ENCODE results near the gene PCDHGB3.
"Not testable (repeated sequence)": the region's sequence is repeated elsewhere in the genome, so short reads cannot be mapped to it uniquely, and the experiment has no call there.

DNA sequence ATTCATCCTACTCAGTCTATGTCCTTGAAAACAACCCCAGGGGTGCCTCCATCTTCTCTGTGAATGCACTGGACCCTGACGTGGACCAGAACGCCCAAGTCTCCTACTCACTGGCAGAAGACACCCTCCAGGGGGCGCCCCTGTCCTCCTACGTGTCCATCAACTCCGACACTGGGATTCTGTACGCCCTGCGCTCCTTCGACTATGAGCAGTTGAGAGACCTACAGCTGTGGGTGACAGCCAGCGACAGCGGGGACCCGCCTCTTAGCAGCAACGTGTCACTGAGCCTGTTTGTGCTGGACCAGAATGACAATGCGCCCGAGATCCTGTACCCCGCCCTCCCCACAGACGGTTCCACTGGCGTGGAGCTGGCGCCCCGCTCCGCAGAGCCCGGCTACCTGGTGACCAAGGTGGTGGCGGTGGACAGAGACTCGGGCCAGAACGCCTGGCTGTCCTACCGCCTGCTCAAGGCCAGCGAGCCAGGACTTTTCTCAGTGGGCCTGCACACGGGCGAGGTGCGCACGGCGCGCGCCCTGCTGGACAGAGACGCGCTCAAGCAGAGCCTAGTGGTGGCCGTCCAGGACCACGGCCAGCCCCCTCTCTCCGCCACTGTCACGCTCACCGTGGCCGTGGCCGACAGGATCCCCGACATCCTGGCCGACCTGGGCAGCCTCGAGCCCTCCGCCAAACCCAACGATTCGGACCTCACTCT lies 5.6 kb downstream of the PCDHGB3 start:
- TF ChIP-seq, protein P1, sequence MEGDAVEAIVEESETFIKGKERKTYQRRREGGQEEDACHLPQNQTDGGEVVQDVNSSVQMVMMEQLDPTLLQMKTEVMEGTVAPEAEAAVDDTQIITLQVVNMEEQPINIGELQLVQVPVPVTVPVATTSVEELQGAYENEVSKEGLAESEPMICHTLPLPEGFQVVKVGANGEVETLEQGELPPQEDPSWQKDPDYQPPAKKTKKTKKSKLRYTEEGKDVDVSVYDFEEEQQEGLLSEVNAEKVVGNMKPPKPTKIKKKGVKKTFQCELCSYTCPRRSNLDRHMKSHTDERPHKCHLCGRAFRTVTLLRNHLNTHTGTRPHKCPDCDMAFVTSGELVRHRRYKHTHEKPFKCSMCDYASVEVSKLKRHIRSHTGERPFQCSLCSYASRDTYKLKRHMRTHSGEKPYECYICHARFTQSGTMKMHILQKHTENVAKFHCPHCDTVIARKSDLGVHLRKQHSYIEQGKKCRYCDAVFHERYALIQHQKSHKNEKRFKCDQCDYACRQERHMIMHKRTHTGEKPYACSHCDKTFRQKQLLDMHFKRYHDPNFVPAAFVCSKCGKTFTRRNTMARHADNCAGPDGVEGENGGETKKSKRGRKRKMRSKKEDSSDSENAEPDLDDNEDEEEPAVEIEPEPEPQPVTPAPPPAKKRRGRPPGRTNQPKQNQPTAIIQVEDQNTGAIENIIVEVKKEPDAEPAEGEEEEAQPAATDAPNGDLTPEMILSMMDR (IDR thresholded peaks at IDR 0.05): not testable (repeated sequence)
- TF ChIP-seq POLR2A (IDR thresholded peaks at IDR 0.05): not testable (repeated sequence)

Data from lower leg skin (tissue), 3 donors.